ENCODE results near the gene STT3B.

STT3B gene

GRCh38 chr3:31616711-31617110 is 84.0 kb downstream of the STT3B start:
- Histone ChIP-seq H3K4me3 (no peak overlapping the region), H3K9me3 (replicated peaks in 1 of 11) (no peaks in the 10 kb centered on the region), H3K36me3 (peaks cover 48 to 100% (median 86%) of the 10 kb centered on the region in 11 experiments), H3K4me2 (no peak overlapping the region), H3K9ac (no peak overlapping the region), H4K20me1 (peaks cover 0 to 35% (median 21%) of the 10 kb centered on the region in 11 experiments; a peak in 13 of 22 replicates), H3K27me3 (no peaks in the 10 kb centered on the region), H3K4me1 (no peaks in the 10 kb centered on the region), H3K27ac (no peak overlapping the region)
- TF ChIP-seq Cebpa-rat (IDR thresholded peaks at IDR 0.05) = no peak

GRCh38 chr3:31620656-31621055 is 87.9 kb downstream of the STT3B start:
- Histone ChIP-seq H3K4me2 (no peak overlapping the region), H3K36me3 (peaks cover 80 to 100% (median 95%) of the 10 kb centered on the region in 11 experiments)

GRCh38 chr3:31621314-31621713 is 88.6 kb downstream of the STT3B start:
- H3K36me3 ChIP-seq = peaks cover 83 to 100% (median 96%) of the 10 kb centered on the region in 11 experiments
- no peak overlapping the region for H3K4me3 ChIP-seq
- peaks cover 0 to 14% (median 2%) of the 10 kb centered on the region in 11 experiments; a peak in 6 of 22 replicates for H4K20me1 ChIP-seq
- peaks cover 0 to 12% (median 0%) of the 10 kb centered on the region in 10 experiments; a peak in 6 of 20 replicates for H3K4me1 ChIP-seq
- no peaks in the 10 kb centered on the region for H3K9me3 ChIP-seq (replicated peaks in 1 of 11)
- H3K9ac ChIP-seq = no peak overlapping the region
- no peaks in the 10 kb centered on the region for H3K27me3 ChIP-seq
- TF ChIP-seq Cebpa-rat (IDR thresholded peaks at IDR 0.05) = no peak
- no peak overlapping the region for H3K4me2 ChIP-seq
- no peak overlapping the region for H3K27ac ChIP-seq

More at GRCh38 chr3:31620656-31621055, 87.9 kb downstream of the STT3B start:
- Histone ChIP-seq H3K27me3 (no peaks in the 10 kb centered on the region), H3K4me1 (peaks cover 0 to 12% (median 0%) of the 10 kb centered on the region in 10 experiments; a peak in 6 of 20 replicates), H3K9ac (no peak overlapping the region), H3K9me3 (replicated peaks in 1 of 11) (no peaks in the 10 kb centered on the region), H3K27ac (no peak overlapping the region), H4K20me1 (peaks cover 0 to 20% (median 6%) of the 10 kb centered on the region in 11 experiments; a peak in 8 of 22 replicates), H3K4me3 (no peak overlapping the region)
- no peak for TF ChIP-seq Cebpa-rat (IDR thresholded peaks at IDR 0.05)

- Histone ChIP-seq H3K9ac (no peak overlapping the region), H3K4me3 (no peak overlapping the region), H3K4me2 (no peak overlapping the region; a peak in 1 of 22 replicates), H3K9me3 (replicated peaks in 1 of 11) (no peaks in the 10 kb centered on the region), H3K4me1 (peaks cover 0 to 12% (median 0%) of the 10 kb centered on the region in 10 experiments; a peak in 6 of 20 replicates), H3K27ac (no peak overlapping the region), H4K20me1 (peaks cover 0 to 8% (median 4%) of the 10 kb centered on the region in 11 experiments; a peak in 7 of 22 replicates), H3K27me3 (no peaks in the 10 kb centered on the region), H3K36me3 (peaks cover 84 to 100% (median 95%) of the 10 kb centered on the region in 11 experiments)
- TF ChIP-seq Cebpa-rat (IDR thresholded peaks at IDR 0.05) = no peak
Observed at GRCh38 chr3:31622636-31623288, 90.0 kb downstream of the STT3B start.

- no peak overlapping the region for H3K27ac ChIP-seq
- no peak overlapping the region for H3K4me2 ChIP-seq
- no peak overlapping the region for H3K4me3 ChIP-seq
Observed at GRCh38 chr3:31624083-31624709, 91.5 kb downstream of the STT3B start.

GRCh38 chr3:31625358-31625757 is 92.6 kb downstream of the STT3B start:
- H3K36me3 ChIP-seq = peaks cover 74 to 97% (median 89%) of the 10 kb centered on the region in 11 experiments
- no peaks in the 10 kb centered on the region for H3K9me3 ChIP-seq (replicated peaks in 1 of 11)
- H3K9ac ChIP-seq = no peak overlapping the region
- H3K4me3 ChIP-seq = no peak overlapping the region
- peaks cover 0 to 15% (median 5%) of the 10 kb centered on the region in 11 experiments; a peak in 9 of 22 replicates for H4K20me1 ChIP-seq
- H3K27ac ChIP-seq = no peak overlapping the region
- TF ChIP-seq Cebpa-rat (IDR thresholded peaks at IDR 0.05) = no peak
- H3K4me2 ChIP-seq = no peak overlapping the region
- peaks cover 0 to 26% (median 7%) of the 10 kb centered on the region in 10 experiments; a peak in 12 of 20 replicates for H3K4me1 ChIP-seq
- no peaks in the 10 kb centered on the region for H3K27me3 ChIP-seq

More at GRCh38 chr3:31624083-31624709, 91.5 kb downstream of the STT3B start:
- peaks cover 76 to 97% (median 89%) of the 10 kb centered on the region in 11 experiments for H3K36me3 ChIP-seq
- H3K27me3 ChIP-seq = no peaks in the 10 kb centered on the region
- TF ChIP-seq Cebpa-rat (IDR thresholded peaks at IDR 0.05) = no peak
- peaks cover 0 to 21% (median 6%) of the 10 kb centered on the region in 10 experiments; a peak in 12 of 20 replicates for H3K4me1 ChIP-seq
- H3K9ac ChIP-seq = no peak overlapping the region
- H4K20me1 ChIP-seq = peaks cover 0 to 15% (median 5%) of the 10 kb centered on the region in 11 experiments; a peak in 9 of 22 replicates
- no peaks in the 10 kb centered on the region for H3K9me3 ChIP-seq (replicated peaks in 1 of 11)

GRCh38 chr3:31629054-31629453 is 96.3 kb downstream of the STT3B start:
- Histone ChIP-seq H3K4me2 (peak overlapping the region in 4 of 11 experiments; percentile 2 to 25 (median 16); a peak in 4 of 22 replicates), H3K4me1 (peaks cover 0 to 14% (median 6%) of the 10 kb centered on the region in 10 experiments; a peak in 12 of 20 replicates), H4K20me1 (peaks cover 0 to 13% (median 5%) of the 10 kb centered on the region in 11 experiments; a peak in 7 of 22 replicates), H3K27ac (no peak overlapping the region), H3K36me3 (peaks cover 76 to 97% (median 90%) of the 10 kb centered on the region in 11 experiments), H3K4me3 (no peak overlapping the region), H3K9ac (no peak overlapping the region), H3K27me3 (no peaks in the 10 kb centered on the region), H3K9me3 (replicated peaks in 1 of 11) (no peaks in the 10 kb centered on the region)
- TF ChIP-seq Cebpa-rat (IDR thresholded peaks at IDR 0.05) = no peak

- Histone ChIP-seq H3K36me3 (peaks cover 62 to 99% (median 86%) of the 10 kb centered on the region in 11 experiments), H3K27ac (no peak overlapping the region), H3K9ac (no peak overlapping the region), H3K4me2 (no peak overlapping the region), H4K20me1 (peaks cover 0 to 2% (median 0%) of the 10 kb centered on the region in 11 experiments; a peak in 1 of 22 replicates), H3K4me1 (peaks cover 2 to 21% (median 12%) of the 10 kb centered on the region in 10 experiments; a peak in 18 of 20 replicates), H3K27me3 (no peaks in the 10 kb centered on the region), H3K4me3 (no peak overlapping the region), H3K9me3 (replicated peaks in 1 of 11) (no peaks in the 10 kb centered on the region)
- no peak for TF ChIP-seq Cebpa-rat (IDR thresholded peaks at IDR 0.05)
Observed at GRCh38 chr3:31634476-31634875, 101.8 kb downstream of the STT3B start.

- Histone ChIP-seq H3K27ac (no peak overlapping the region), H3K9ac (no peak overlapping the region), H3K36me3 (peaks cover 52 to 92% (median 78%) of the 10 kb centered on the region in 11 experiments), H4K20me1 (no peaks in the 10 kb centered on the region), H3K9me3 (replicated peaks in 1 of 11) (no peaks in the 10 kb centered on the region), H3K4me1 (peaks cover 0 to 21% (median 12%) of the 10 kb centered on the region in 10 experiments; a peak in 14 of 20 replicates), H3K27me3 (no peaks in the 10 kb centered on the region), H3K4me2 (no peak overlapping the region; a peak in 2 of 22 replicates), H3K4me3 (no peak overlapping the region)
- TF ChIP-seq Cebpa-rat (IDR thresholded peaks at IDR 0.05) = no peak
Observed at GRCh38 chr3:31635545-31635944, 102.8 kb downstream of the STT3B start.

Measured in BLaER1 treated with 17β-estradiol and CSF1 and Interleukin-3, amounts not matched to agents 10 nM and 100 nM (cell line).